GM10248 (cell line): ENCODE measurements around the gene CHMP1A.
A peak's percentile ranks its signal among the peaks of the same experiment; 100 is the strongest.

Experiments
- CTCF ChIA-PET: fragments of 300-600 bp; sonication (Branson Sonifier 250); formaldehyde crosslinking; extraction: SDS; loops from one replicate; lab custom pipeline; 2021; ENCODE audit warnings: antibody characterized with exemption; lab: Yijun Ruan, JAX
- POLR2A ChIA-PET: fragments of 350-650 bp; sonication (Branson Sonifier 250); formaldehyde crosslinking; extraction: SDS; loops from one replicate; lab custom pipeline; 2020; ENCODE audit warnings: antibody characterized with exemption; lab: Yijun Ruan, JAX
- DNase-seq: peaks from one replicate; pipeline ENCODE4 v3.0.0; 2012; ENCODE audit errors: extremely low spot score
- CTCF ChIP-seq: IDR thresholded peaks from 2 replicates; pipeline ENCODE4 v1.5.1; 2012; ENCODE audit warnings: mild to moderate bottlenecking, low read depth; ENCODE audit errors: extremely low read depth, missing control alignments, control extremely low read depth

Gene CHMP1A

GRCh38 chr16:89657442-89658220 is at the start of gene CHMP1A, which contains the start of gene SPATA33:
Gene CHMP1A (minus strand): TSS chr16:89657708. CDS start chr16:89657588, 120 bp downstream.
Gene SPATA33 (plus strand): TSS chr16:89657836. CDS start chr16:89657912, 76 bp downstream.
- POLR2A ChIA-PET: interaction anchor here (0.6 kb wide), 1 partner anchor 24 kb away, joined by 4 read pairs; no protein-coding TSS in a partner anchor
- TF ChIP-seq CTCF: no peak
- DNase-seq: peak; percentile 99
- CTCF ChIA-PET: interaction anchor here (0.8 to 2.2 kb wide), 4 partner anchors 13 to 43 kb away, joined by 3 to 8 read pairs (median 4); partner anchors contain the start of gene SPATA2L

DNA sequence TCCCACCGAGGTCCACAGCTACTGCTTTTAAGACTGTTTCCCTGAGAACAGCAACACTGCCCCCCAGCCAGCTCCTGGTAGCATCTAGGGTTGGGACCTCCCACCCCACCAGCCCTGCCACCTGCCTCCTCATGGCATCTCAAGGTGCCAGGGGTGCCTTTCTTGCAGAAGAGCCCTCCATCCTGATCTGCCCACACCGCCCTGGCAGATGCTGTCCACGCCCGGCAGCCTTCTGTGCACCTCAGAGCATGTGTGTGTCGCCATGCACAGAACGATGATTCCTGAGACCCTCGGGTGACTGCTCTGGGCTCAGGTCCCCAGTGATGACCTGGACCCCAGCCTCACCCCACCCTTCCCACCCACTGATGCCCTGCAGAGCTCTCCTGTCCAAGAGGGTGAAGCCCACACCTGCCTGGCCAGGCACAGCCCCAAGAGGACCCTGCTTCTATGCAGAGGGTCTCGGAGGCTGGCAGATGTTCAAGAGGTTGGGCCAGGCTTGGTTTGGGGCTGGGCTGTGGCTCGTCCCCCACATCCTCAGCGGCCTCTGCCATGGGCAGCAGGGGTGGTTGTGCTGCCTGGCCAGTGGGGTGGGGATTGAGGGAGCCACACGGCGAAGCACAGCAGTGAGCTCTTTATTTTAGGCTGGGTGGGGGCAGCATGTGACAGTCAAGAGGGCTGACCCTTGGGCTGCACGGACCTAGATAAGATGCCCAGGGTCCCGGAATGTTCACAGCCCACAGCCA is 49.2 kb upstream of the CHMP1A start:
- ChIA-PET POLR2A (interaction anchor here (0.6 kb wide), 1 partner anchor 201 kb away, joined by 3 read pairs; no protein-coding TSS in a partner anchor), CTCF (interaction anchor here (0.8 to 7.4 kb wide), 30 partner anchors 9 to 314 kb away, joined by 3 to 115 read pairs (median 4); partner anchors contain the start of genes CDK10, FANCA, MC1R and TCF25)
- no peak for TF ChIP-seq CTCF
- DNase-seq: no peak

DNA sequence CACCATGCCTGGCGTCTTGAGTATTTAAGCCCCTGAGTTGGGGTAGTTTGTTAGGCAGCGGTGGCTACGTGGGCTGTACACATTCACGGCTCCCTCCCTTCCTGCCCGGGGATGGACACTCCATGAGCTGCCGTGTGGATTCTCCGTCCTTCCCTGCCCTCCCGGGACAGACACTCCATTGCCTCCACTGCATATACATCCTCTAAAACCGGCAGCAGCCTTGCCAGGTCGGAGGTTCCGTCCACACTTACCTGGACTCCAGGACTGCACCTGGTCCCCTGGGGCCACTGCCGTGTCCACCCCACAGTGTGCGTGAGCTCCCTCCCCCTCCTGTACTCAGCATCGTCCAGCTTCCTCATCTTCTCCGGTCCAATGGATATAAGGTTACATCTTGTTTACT is 47.5 kb upstream of the CHMP1A start:
- DNase-seq: no peak
- ChIA-PET POLR2A (no interaction called here), CTCF (interaction anchor here (0.9 to 7.4 kb wide), 11 partner anchors 11 to 213 kb away, joined by 3 to 115 read pairs (median 8); partner anchors contain the start of genes MC1R and VPS9D1)
- no peak for TF ChIP-seq CTCF

DNA sequence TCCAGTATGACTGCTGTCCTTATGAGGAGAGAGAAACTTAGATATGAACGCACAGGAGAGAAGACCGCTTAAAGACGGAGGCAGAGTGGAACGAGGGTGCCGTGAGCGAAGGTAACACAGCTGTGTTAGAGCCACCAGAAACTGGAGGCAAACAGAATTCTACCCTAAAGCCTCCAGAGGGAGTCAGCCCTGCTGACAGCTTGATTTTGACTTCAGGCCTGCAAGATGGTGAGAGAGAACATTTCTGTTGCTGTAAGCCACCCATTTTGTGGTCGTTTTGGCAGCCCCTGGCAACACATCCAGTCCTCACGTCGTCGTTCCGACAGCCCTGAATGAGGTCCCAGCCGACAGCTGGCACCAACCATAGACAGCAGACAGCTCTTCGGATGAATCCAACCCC is 46.8 kb upstream of the CHMP1A start:
- no peak for TF ChIP-seq CTCF
- ChIA-PET CTCF (interaction anchor here (0.8 to 7.4 kb wide), 6 partner anchors 9 to 156 kb away, joined by 3 to 115 read pairs (median 5); partner anchors contain the start of gene CDK10), POLR2A (interaction anchor here (0.7 kb wide), 1 partner anchor 194 kb away, joined by 3 read pairs; no protein-coding TSS in a partner anchor)
- DNase-seq: no peak

GRCh38 chr16:89701425-89702406 is 44.2 kb upstream of the CHMP1A start, which contains the start of gene SPATA2L:
Gene SPATA2L (minus strand): TSS chr16:89701705. CDS start chr16:89701232, 473 bp downstream.
- CTCF ChIA-PET: interaction anchor here (0.9 to 6.2 kb wide), 16 partner anchors 8 to 209 kb away, joined by 3 to 80 read pairs (median 8); partner anchors contain the start of genes CHMP1A, SPATA33 and VPS9D1
- TF ChIP-seq CTCF: peak; percentile 45
- DNase-seq: peak; percentile 99
- POLR2A ChIA-PET: interaction anchor here (0.5 to 1.5 kb wide), 2 partner anchors 15 to 60 kb away, joined by 3 to 4 read pairs; partner anchors contain the start of gene CDK10
